Stimulated activated naive CD8-positive, alpha-beta T cell treated with anti-CD3 and anti-CD28 coated beads, Interleukin-15, Interleukin-2, amounts not matched to agents 100 U/mL and 50 U/mL, for 24 hours (primary cell): ENCODE measurements around the gene BEND6.
A peak's percentile ranks its signal among the peaks of the same experiment; 100 is the strongest.
"Not testable (repeated sequence)": the region's sequence is repeated elsewhere in the genome, so short reads cannot be mapped to it uniquely, and the experiment has no call there.

Source experiments
- ATAC-seq: fragments of 150-1000 bp; cut with Tn5 transposase; one replicate; pipeline ENCODE4 v1.10.0; 2021
- DNase-seq: peaks from one replicate; pipeline ENCODE4 v3.0.0; 2021

Gene BEND6

GRCh38 chr6:56984361-56984760, 29.5 kb downstream of the BEND6 start:
- no peak for DNase-seq
- no peak for ATAC-seq

GRCh38 chr6:56984884-56985283, 30.0 kb downstream of the BEND6 start:
- DNase-seq (no peak), ATAC-seq (no peak)

GRCh38 chr6:56986611-56987010, 31.7 kb downstream of the BEND6 start:
- ATAC-seq (no peak), DNase-seq (no peak)

- ATAC-seq (no peak), DNase-seq (no peak)
Measured at GRCh38 chr6:56988145-56988544, 33.2 kb downstream of the BEND6 start.

GRCh38 chr6:56992036-56992435, 37.1 kb downstream of the BEND6 start:
- DNase-seq (no peak), ATAC-seq (no peak)

GRCh38 chr6:56992703-56993102, 37.8 kb downstream of the BEND6 start:
- DNase-seq (no peak), ATAC-seq (no peak)

- DNase-seq (no peak), ATAC-seq (no peak)
Measured at GRCh38 chr6:56995347-56995902, 40.5 kb downstream of the BEND6 start.

- no peak for DNase-seq
- no peak for ATAC-seq
Measured at GRCh38 chr6:56996401-56996800, 41.5 kb downstream of the BEND6 start.

GRCh38 chr6:56999049-56999448, 44.1 kb downstream of the BEND6 start:
- no peak for DNase-seq
- ATAC-seq = no peak

- ATAC-seq, DNase-seq: not testable (repeated sequence)
Measured at GRCh38 chr6:56999748-57000147, 44.8 kb downstream of the BEND6 start.

GRCh38 chr6:57002197-57002596, 47.3 kb downstream of the BEND6 start:
- no peak for DNase-seq

GRCh38 chr6:57004292-57004691, 49.4 kb downstream of the BEND6 start:
- DNase-seq = no peak
- ATAC-seq = no peak

More at GRCh38 chr6:57002197-57002596, 47.3 kb downstream of the BEND6 start:
- ATAC-seq = no peak

GRCh38 chr6:57006101-57006500, 51.2 kb downstream of the BEND6 start:
- no peak for ATAC-seq
- DNase-seq = no peak

- ATAC-seq, DNase-seq: not testable (repeated sequence)
Measured at GRCh38 chr6:57008069-57008468, 53.2 kb downstream of the BEND6 start.

GRCh38 chr6:57013521-57013926, 58.6 kb downstream of the BEND6 start:
- DNase-seq = no peak

GRCh38 chr6:57017069-57017468, 62.2 kb downstream of the BEND6 start:
- DNase-seq = no peak
- no peak for ATAC-seq

More at GRCh38 chr6:57013521-57013926, 58.6 kb downstream of the BEND6 start:
- ATAC-seq = no peak

- ATAC-seq = no peak
Measured at GRCh38 chr6:57017841-57018240, 62.9 kb downstream of the BEND6 start.

GRCh38 chr6:57019434-57019833, 64.5 kb downstream of the BEND6 start:
- DNase-seq (no peak), ATAC-seq (no peak)

More at GRCh38 chr6:57017841-57018240, 62.9 kb downstream of the BEND6 start:
- DNase-seq = no peak

GRCh38 chr6:57021086-57021720, 66.3 kb downstream of the BEND6 start:
- DNase-seq (no peak), ATAC-seq (peak; percentile 43)

GRCh38 chr6:57024321-57024720, 69.4 kb downstream of the BEND6 start:
- ATAC-seq = no peak
- DNase-seq = no peak

- ATAC-seq (no peak), DNase-seq (no peak)
Measured at GRCh38 chr6:57024775-57025174, 69.9 kb downstream of the BEND6 start.

- ATAC-seq (no peak), DNase-seq (no peak)
Measured at GRCh38 chr6:57026001-57026400, 71.1 kb downstream of the BEND6 start.

- ATAC-seq (no peak), DNase-seq (no peak)
Measured at GRCh38 chr6:57027301-57027700, 72.4 kb downstream of the BEND6 start.

GRCh38 chr6:57029213-57029612, 74.3 kb downstream of the BEND6 start:
- no peak for DNase-seq
- no peak for ATAC-seq
